ENCODE results near the gene APBA2. TPM values are rescaled to one million over a fixed set of nuclear protein-coding genes. Genes with fewer than 3 reads are reported as not detected.

APBA2 gene
- polyA plus RNA-seq, 1 donor (not counting 4 experiments of a cell fraction or from before 2014, with no cell fraction given) = 5.5 TPM

DNA sequence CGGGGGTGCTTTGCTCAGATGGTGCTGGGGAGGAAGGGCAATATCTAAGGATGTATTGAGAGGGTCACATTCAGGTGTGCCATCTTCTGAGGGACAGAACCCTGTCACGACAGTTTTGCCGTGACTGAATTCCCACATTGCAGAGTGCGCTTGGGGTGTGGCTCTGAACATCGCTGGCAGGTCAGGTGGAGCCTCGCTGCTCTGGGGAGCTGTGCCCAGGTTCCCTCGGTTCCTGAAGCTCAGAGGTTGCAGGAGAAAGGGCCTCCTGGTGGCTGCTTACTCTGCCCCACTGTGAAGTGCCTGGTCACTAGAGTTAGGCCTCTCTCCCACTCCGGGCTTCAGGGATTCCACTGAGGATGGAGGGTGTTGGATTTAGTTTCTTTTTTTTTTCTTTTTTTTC lies 51.5 kb downstream of the APBA2 start:
- no peaks in the 10 kb centered on the region for H4K20me1 ChIP-seq (ENCODE audit: control insufficient read depth, extremely low read depth, insufficient read depth, low read length)
- H3K36me3 ChIP-seq (ENCODE audit: control insufficient read depth in 2 of 2, extremely low read depth in 1 of 2, insufficient read depth in 2 of 2, low read length in 2 of 2) = no peaks in the 10 kb centered on the region
- H3K9ac ChIP-seq (ENCODE audit: control insufficient read depth, extremely low read depth, insufficient read depth, low read length) = no peak overlapping the region
- no peak overlapping the region for H3K4me3 ChIP-seq (ENCODE audit: control insufficient read depth in 2 of 3, extremely low read depth in 1 of 3, insufficient read depth in 2 of 3, low read depth in 1 of 3, low read length in 3 of 3)
- no peak for TF ChIP-seq EZH2 (IDR thresholded peaks at IDR 0.05; ENCODE audit: low read length)
- TF ChIP-seq, protein P1, sequence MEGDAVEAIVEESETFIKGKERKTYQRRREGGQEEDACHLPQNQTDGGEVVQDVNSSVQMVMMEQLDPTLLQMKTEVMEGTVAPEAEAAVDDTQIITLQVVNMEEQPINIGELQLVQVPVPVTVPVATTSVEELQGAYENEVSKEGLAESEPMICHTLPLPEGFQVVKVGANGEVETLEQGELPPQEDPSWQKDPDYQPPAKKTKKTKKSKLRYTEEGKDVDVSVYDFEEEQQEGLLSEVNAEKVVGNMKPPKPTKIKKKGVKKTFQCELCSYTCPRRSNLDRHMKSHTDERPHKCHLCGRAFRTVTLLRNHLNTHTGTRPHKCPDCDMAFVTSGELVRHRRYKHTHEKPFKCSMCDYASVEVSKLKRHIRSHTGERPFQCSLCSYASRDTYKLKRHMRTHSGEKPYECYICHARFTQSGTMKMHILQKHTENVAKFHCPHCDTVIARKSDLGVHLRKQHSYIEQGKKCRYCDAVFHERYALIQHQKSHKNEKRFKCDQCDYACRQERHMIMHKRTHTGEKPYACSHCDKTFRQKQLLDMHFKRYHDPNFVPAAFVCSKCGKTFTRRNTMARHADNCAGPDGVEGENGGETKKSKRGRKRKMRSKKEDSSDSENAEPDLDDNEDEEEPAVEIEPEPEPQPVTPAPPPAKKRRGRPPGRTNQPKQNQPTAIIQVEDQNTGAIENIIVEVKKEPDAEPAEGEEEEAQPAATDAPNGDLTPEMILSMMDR (optimal IDR thresholded peaks at IDR 0.05 in 1 of 3, IDR thresholded peaks at IDR 0.05 in 1 of 3, conservative IDR thresholded peaks at IDR 0.05 in 1 of 3; ENCODE audit: extremely low read depth in 1 of 3, insufficient read depth in 2 of 3, low read length in 3 of 3) = no peak
- no peak overlapping the region for H3K27ac ChIP-seq (ENCODE audit: control insufficient read depth, insufficient read depth, low read length)
- H2AFZ ChIP-seq (ENCODE audit: control insufficient read depth, low read length) = no peak overlapping the region
- dilution Hi-C loops (cut with MboI; ENCODE audit: extremely low pct_ligation_motif_present, low sequenced_read_pairs) = no loop called here
- no peaks in the 10 kb centered on the region for H3K4me1 ChIP-seq (ENCODE audit: control insufficient read depth, extremely low read depth, insufficient read depth, low read length)
- no peak for DNase-seq (ENCODE audit: low read depth, low spot score)
- H3K79me2 ChIP-seq (ENCODE audit: control insufficient read depth, insufficient read depth, low read length) = no peaks in the 10 kb centered on the region
- peaks cover 3% of the 10 kb centered on the region for H3K9me3 ChIP-seq (ENCODE audit: control insufficient read depth, low read depth, low read length)
- no peak overlapping the region for H3K4me2 ChIP-seq (ENCODE audit: control insufficient read depth, extremely low read depth, insufficient read depth, low read depth, low read length)
- FAIRE-seq = no peak
- no peaks in the 10 kb centered on the region for H3K27me3 ChIP-seq (ENCODE audit: control insufficient read depth, extremely low read depth, insufficient read depth, low read length)
- H3K9me1 ChIP-seq (ENCODE audit: control insufficient read depth, extremely low read depth, insufficient read depth, low read length) = no peaks in the 10 kb centered on the region

DNA sequence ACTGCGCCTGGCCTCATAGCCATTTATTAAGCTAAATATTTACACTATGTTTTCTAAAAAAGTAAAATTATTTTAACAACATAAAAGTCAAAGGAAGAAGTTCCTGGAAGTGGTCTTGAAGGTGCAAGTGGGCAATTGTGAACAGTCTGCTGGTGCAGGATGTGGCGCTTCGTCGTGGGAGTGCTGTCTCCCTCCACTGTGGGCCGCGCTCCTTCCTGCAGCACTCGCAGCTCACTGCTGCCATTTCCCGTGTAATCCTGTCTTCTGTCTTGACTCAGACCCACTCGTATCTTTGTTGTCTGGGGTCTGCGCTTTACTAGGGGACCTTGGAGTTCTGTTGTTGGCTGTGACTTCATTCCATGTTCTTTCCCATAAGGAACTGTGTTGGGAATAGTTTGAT lies 56.3 kb downstream of the APBA2 start:
- FAIRE-seq = no peak
- Histone ChIP-seq H3K9me1 (ENCODE audit: control insufficient read depth, extremely low read depth, insufficient read depth, low read length) (no peaks in the 10 kb centered on the region), H4K20me1 (ENCODE audit: control insufficient read depth, extremely low read depth, insufficient read depth, low read length) (no peaks in the 10 kb centered on the region), H3K4me2 (ENCODE audit: control insufficient read depth, extremely low read depth, insufficient read depth, low read depth, low read length) (no peak overlapping the region), H3K36me3 (ENCODE audit: control insufficient read depth in 2 of 2, extremely low read depth in 1 of 2, insufficient read depth in 2 of 2, low read length in 2 of 2) (no peaks in the 10 kb centered on the region), H3K9me3 (ENCODE audit: control insufficient read depth, low read depth, low read length) (peaks cover 7% of the 10 kb centered on the region), H3K4me1 (ENCODE audit: control insufficient read depth, extremely low read depth, insufficient read depth, low read length) (no peaks in the 10 kb centered on the region), H2AFZ (ENCODE audit: control insufficient read depth, low read length) (no peak overlapping the region), H3K27ac (ENCODE audit: control insufficient read depth, insufficient read depth, low read length) (no peak overlapping the region), H3K9ac (ENCODE audit: control insufficient read depth, extremely low read depth, insufficient read depth, low read length) (no peak overlapping the region), H3K79me2 (ENCODE audit: control insufficient read depth, insufficient read depth, low read length) (no peaks in the 10 kb centered on the region), H3K4me3 (ENCODE audit: control insufficient read depth in 2 of 3, extremely low read depth in 1 of 3, insufficient read depth in 2 of 3, low read depth in 1 of 3, low read length in 3 of 3) (no peak overlapping the region), H3K27me3 (ENCODE audit: control insufficient read depth, extremely low read depth, insufficient read depth, low read length) (no peaks in the 10 kb centered on the region)
- no peak for DNase-seq (ENCODE audit: low read depth, low spot score)
- no peak for TF ChIP-seq EZH2 (IDR thresholded peaks at IDR 0.05; ENCODE audit: low read length)
- TF ChIP-seq, protein P1 (optimal IDR thresholded peaks at IDR 0.05 in 1 of 3, IDR thresholded peaks at IDR 0.05 in 1 of 3, conservative IDR thresholded peaks at IDR 0.05 in 1 of 3; ENCODE audit: extremely low read depth in 1 of 3, insufficient read depth in 2 of 3, low read length in 3 of 3) = no peak
- dilution Hi-C loops (cut with MboI; ENCODE audit: extremely low pct_ligation_motif_present, low sequenced_read_pairs) = no loop called here
